Stimulated activated CD4-positive, alpha-beta T cell treated with anti-CD3 and anti-CD28 coated beads, Interleukin-15, amount 100 ng/mL, for 1 hour (primary cell): ENCODE measurements around the gene ESCO1.
A peak's percentile ranks its signal among the peaks of the same experiment; 100 is the strongest.
"Not testable (repeated sequence)": the region's sequence is repeated elsewhere in the genome, so short reads cannot be mapped to it uniquely, and the experiment has no call there.

ENCODE experiments used
- DNase-seq, 2 donors: peaks; one replicate each; pipeline ENCODE4 v3.0.0-alpha.2; 2020; ENCODE audit warnings: low read depth in 1 of 2, low spot score in 1 of 2

ESCO1 gene

GRCh38 chr18:21600526-21601410 lies at the start of gene ESCO1:
TSS of gene ESCO1 (minus strand) at chr18:21600704. CDS start at chr18:21574843, 25,861 bp downstream.
- peak; percentile 83 to 88 for DNase-seq

GRCh38 chr18:21640375-21640774 lies 39.9 kb upstream of the ESCO1 start:
- DNase-seq, result not testable (repeated sequence)

- DNase-seq, result no peak
These were observed 38.3 kb upstream of the ESCO1 start for GRCh38 chr18:21638822-21639221.

GRCh38 chr18:21636769-21637168 lies 36.3 kb upstream of the ESCO1 start:
- no peak for DNase-seq

GRCh38 chr18:21634588-21635199 lies 34.2 kb upstream of the ESCO1 start:
- DNase-seq, result no peak

GRCh38 chr18:21632393-21632792 lies 31.9 kb upstream of the ESCO1 start:
- no peak for DNase-seq

- DNase-seq, result no peak
These were observed 28.8 kb upstream of the ESCO1 start for GRCh38 chr18:21629089-21629832.

GRCh38 chr18:21621640-21622039 lies 21.1 kb upstream of the ESCO1 start:
- not testable (repeated sequence) for DNase-seq

GRCh38 chr18:21612125-21613039 lies 11.9 kb upstream of the ESCO1 start, which contains the start of gene SNRPD1:
TSS of gene SNRPD1 (plus strand) at chr18:21612314. CDS start at chr18:21612430, 116 bp downstream.
- peak; percentile 77 to 84 for DNase-seq

- not testable (repeated sequence) for DNase-seq
These were observed 11.1 kb upstream of the ESCO1 start for GRCh38 chr18:21611401-21612124.

GRCh38 chr18:21605213-21605612 lies 4.7 kb upstream of the ESCO1 start:
- no peak for DNase-seq

- no peak for DNase-seq
These were observed 4.2 kb upstream of the ESCO1 start for GRCh38 chr18:21604671-21605070.

GRCh38 chr18:21602299-21602587 lies 1.7 kb upstream of the ESCO1 start:
- DNase-seq, result no peak

GRCh38 chr18:21599585-21600525 lies 649 bp downstream of the ESCO1 start:
- peak in 1 of 2 donors; percentile 26 for DNase-seq

GRCh38 chr18:21598726-21599584 lies 1.5 kb downstream of the ESCO1 start:
- no peak for DNase-seq

GRCh38 chr18:21597620-21598019 lies 2.9 kb downstream of the ESCO1 start:
- DNase-seq, result no peak

GRCh38 chr18:21593540-21594257 lies 6.8 kb downstream of the ESCO1 start:
- DNase-seq, result no peak
